ACC112 (cell line): ENCODE measurements around the gene ANAPC2.
A peak's percentile ranks its signal among the peaks of the same experiment; 100 is the strongest.

Source experiments
- H2AFZ ChIP-seq: fragments of 200-600 bp; sonication (generic); one replicate; pipeline ENCODE4 v1.6.0; 2017; ENCODE audit warnings: antibody characterized with exemption, low read length; ENCODE audit not compliant: unreplicated experiment
- H3K27ac ChIP-seq: fragments of 200-600 bp; sonication (generic); 2 replicates; pipeline ENCODE4 v1.5.1; 2014; ENCODE audit warnings: low read depth, mild to moderate bottlenecking, antibody characterized with exemption, low read length, moderate library complexity
- H3K27me3 ChIP-seq: fragments of 200-600 bp; sonication (generic); 2 replicates; pipeline ENCODE4 v1.6.1; 2014; ENCODE audit warnings: mild to moderate bottlenecking, antibody characterized with exemption, low read length, moderate library complexity, mixed read lengths; ENCODE audit not compliant: insufficient read depth
- H3K36me3 ChIP-seq: fragments of 200-600 bp; sonication (generic); 2 replicates; pipeline ENCODE4 v1.6.1; 2016; ENCODE audit warnings: mild to moderate bottlenecking, antibody characterized with exemption, low read length, moderate library complexity, mixed read lengths; ENCODE audit not compliant: insufficient read depth
- H3K4me1 ChIP-seq: fragments of 200-600 bp; sonication (generic); one replicate; pipeline ENCODE4 v1.6.1; 2016; ENCODE audit warnings: low read length, mixed read lengths; ENCODE audit not compliant: insufficient read depth, unreplicated experiment, control insufficient read depth
- H3K4me3 ChIP-seq: fragments of 200-600 bp; sonication (generic); 2 replicates; pipeline ENCODE4 v1.5.1; 2014; ENCODE audit warnings: mild to moderate bottlenecking, low read depth, low read length
- H3K79me2 ChIP-seq: fragments of 200-600 bp; sonication (generic); one replicate; pipeline ENCODE4 v1.6.0; 2016; ENCODE audit warnings: low read length; ENCODE audit not compliant: control insufficient read depth, unreplicated experiment, insufficient read depth

Gene ANAPC2

DNA sequence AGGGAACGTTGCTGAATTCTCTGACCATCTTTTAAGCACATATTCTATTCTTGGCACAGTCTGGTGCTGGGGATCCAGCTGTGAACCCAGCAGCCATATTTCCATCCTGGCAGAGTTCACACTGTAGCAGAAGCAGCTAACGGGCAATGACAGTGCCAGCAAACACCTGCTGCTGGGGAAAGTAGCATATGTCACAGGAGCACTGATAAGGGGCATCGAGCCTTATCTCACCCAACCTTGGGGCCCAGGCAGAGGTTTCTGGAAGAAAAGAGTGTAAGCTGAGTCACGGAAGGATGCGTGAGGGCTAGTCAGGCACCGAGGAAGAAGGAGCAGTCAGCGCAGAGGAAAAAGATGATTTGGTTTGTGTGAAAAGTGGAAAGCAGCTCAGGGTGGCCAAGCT, 18.2 kb upstream of the ANAPC2 start:
- Histone ChIP-seq H3K4me1 (peaks cover 12% of the 10 kb centered on the region), H3K36me3 (no peaks in the 10 kb centered on the region), H3K79me2 (peaks cover 36% of the 10 kb centered on the region), H3K27me3 (no peaks in the 10 kb centered on the region), H3K4me3 (peak overlapping the region; percentile 100), H3K27ac (no peak overlapping the region), H2AFZ (no peak overlapping the region)

DNA sequence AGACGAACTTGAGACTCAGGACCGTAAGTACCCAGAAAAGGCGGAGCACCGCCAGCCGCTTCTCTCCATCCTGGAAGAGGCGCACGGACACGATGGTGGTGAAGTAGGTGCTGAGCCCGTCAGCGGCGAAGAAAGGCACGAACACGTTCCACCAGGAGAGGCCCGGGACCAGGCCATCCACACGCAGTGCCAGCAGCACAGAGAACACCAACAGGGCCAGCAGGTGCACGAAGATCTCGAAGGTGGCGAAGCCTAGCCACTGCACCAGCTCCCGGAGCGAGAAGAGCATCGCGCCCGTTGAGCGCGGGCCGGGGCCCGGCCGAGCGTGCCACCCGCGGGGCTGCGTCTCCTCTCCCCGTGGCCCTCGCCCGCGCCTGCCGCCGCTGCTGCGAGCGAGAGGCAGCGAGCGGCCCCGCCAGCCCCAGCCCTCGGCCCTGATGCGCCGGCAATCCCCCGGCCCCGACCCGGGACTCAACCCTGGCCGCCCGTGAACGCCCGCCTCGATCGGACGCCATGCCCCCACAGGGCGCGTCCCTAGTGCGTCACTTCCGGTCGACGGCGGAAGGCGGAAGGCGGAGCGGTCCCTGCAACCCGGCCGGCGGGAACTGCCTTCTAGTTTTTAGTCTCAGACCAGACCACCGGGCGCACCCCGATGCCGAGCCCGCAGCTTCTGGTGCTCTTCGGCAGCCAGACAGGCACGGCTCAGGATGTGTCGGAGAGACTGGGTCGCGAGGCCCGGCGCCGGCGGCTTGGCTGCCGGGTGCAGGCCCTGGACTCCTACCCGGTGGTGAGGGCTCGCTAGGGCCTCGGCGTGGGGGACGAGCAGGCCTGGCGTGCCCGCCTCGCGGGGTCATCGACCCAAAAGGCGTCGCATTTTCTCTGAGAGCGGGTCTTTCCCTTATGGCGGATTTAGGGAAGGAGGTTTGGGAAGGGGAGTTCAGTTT, 17.0 kb upstream of the ANAPC2 start, which contains the start of the genes NDOR1 and TMEM203:
Gene NDOR1, plus strand, starts transcription at position 575 of the 944 bp plus-strand sequence. Its CDS starts 78 bp downstream, at position 653.
Gene TMEM203, minus strand, starts transcription at position 523 of the 944 bp plus-strand sequence. Its CDS starts 234 bp downstream, at position 289.
- Histone ChIP-seq H3K27me3 (no peaks in the 10 kb centered on the region), H3K79me2 (peaks cover 36% of the 10 kb centered on the region), H3K27ac (peak within 1 kb of the TSS; percentile 44; the same call in 1 of the 2 replicates), H2AFZ (peak within 1 kb of the TSS; percentile 76), H3K4me1 (peaks cover 17% of the 10 kb centered on the region), H3K4me3 (peak within 1 kb of the TSS; percentile 100), H3K36me3 (no peaks in the 10 kb centered on the region)

DNA sequence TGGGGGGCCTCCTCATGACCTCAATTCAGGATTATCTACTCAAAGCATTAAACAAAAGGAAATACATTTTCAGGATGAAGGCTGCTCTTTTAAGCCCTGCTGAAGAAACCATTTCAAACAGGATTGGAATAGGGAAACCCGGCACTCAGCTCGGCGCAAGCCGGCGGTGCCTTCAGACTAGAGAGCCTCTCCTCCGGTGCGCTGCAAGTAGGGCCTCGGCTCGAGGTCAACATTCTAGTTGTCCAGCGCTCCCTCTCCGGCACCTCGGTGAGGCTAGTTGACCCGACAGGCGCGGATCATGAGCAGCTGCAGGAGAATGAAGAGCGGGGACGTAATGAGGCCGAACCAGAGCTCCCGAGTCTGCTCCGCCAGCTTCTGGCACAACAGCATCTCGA, 16.4 kb upstream of the ANAPC2 start:
- peaks cover 17% of the 10 kb centered on the region for H3K4me1 ChIP-seq
- H2AFZ ChIP-seq, result no peak overlapping the region
- peaks cover 36% of the 10 kb centered on the region for H3K79me2 ChIP-seq
- peak overlapping the region; percentile 100 for H3K4me3 ChIP-seq
- no peak overlapping the region for H3K27ac ChIP-seq
- no peaks in the 10 kb centered on the region for H3K36me3 ChIP-seq
- H3K27me3 ChIP-seq, result no peaks in the 10 kb centered on the region

DNA sequence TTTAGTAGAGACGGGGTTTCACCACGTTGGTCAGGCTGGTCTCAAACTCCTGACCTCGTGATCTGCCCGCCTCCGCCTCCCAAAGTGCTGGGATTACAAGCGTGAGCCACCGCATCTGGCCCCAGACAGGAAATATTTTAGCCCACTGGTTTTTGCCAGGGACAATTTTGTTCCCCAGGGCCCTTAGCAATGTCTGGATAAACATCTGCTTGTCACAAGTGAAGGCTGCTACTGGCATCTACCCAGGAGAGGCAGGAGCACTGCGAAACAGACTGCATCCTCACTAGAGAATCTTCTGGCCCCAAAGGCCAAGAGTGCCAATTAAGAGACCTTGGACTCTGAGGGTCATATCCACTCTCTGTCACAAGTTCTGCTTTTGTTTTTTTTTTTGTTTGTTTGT, 14.6 kb upstream of the ANAPC2 start:
- Histone ChIP-seq H3K36me3 (no peaks in the 10 kb centered on the region), H2AFZ (no peak overlapping the region), H3K27ac (no peak overlapping the region), H3K4me1 (peaks cover 21% of the 10 kb centered on the region), H3K27me3 (no peaks in the 10 kb centered on the region), H3K4me3 (no peak overlapping the region), H3K79me2 (peaks cover 37% of the 10 kb centered on the region)

DNA sequence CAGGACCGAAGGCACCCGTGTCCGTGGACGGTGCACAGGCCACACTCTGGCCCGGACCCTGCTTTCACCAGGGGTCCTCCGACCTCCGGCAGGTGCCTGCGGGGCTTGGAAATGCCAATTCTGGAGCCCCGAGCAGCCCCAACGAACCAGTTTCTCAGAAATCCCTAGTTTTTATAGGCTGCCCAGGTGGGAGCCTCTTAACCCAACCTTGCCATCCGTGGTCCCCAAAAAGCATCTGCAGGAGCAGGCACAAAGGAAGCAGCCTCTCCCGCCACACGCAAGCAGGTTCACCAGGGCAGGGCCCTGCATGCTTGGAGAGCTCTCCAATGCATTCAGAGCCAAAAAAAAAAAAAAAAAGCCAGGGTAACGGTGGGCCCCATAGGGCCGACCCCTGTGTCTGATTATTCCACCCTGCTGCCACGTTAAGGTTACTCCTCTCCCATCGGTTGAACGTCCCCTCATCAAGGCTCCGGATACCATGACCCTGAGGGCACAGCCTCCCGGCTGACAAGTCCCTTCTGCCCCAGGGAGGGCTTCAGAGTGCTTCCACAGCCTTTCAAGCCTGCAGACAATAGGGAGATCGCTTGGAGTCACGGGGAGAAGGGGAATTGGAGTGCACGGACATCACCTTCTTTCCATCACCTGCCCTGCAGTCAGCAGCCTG, 13.0 kb upstream of the ANAPC2 start:
- peak overlapping the region; percentile 55 for H2AFZ ChIP-seq

DNA sequence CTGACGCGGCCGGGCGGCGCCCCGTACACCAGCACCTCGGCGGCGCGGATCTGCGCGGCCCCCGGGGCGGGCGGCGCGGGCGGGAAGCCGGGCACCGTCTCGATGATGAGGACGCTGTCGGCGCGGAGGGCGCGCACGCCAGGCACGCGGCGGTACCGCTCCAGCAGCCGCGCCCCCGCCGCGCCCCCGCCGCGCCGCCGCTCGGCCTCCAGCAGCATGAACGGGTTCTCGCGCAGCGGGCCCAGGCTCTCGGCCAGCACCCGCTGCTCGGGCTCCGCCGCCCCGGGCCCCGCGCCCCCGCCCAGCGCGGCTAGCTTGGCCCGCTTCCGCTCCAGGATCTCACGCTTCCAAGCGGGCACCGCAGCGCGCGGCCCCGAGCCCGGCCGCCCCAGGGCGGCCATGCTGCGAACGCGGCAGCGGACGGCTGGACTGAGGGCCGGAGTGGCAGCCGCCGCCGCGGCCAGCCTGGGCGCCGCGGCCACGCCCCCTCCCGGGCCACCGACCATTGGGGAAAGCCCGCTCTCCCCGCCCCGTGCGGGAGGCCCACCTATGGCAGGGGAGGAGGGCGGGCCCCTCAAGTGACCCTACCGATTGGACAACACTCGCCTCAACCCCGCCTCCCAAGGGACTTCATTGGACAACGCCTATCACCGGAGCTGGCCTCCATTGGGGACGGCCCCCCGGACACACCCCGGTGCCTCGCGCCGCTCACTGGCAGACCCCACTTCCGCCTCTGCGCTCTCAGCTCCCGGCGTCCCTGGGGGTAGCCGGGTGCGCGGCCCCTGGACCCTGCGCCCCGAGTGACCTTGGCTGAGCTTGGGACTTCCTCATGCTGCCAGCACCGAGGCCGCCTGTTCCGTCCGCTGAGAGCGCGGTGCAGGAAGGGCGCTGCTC, 12.2 kb upstream of the ANAPC2 start, which contains the start of gene TPRN:
Gene TPRN, minus strand, starts transcription at position 431 of the 894 bp plus-strand sequence. Its CDS starts 30 bp downstream, at position 401.
- H3K79me2 ChIP-seq, result peaks cover 21% of the 10 kb centered on the region
- peak within 1 kb of the TSS; percentile 65 for H2AFZ ChIP-seq
- peaks cover 21% of the 10 kb centered on the region for H3K4me1 ChIP-seq
- no peaks in the 10 kb centered on the region for H3K27me3 ChIP-seq
- H3K36me3 ChIP-seq, result no peaks in the 10 kb centered on the region
- no peak within 1 kb of the TSS for H3K27ac ChIP-seq
- peak within 1 kb of the TSS; percentile 82 for H3K4me3 ChIP-seq

More for the DNA sequence above, 13.0 kb upstream of the ANAPC2 start:
- H3K27ac ChIP-seq, result no peak overlapping the region
- H3K27me3 ChIP-seq, result no peaks in the 10 kb centered on the region
- H3K79me2 ChIP-seq, result peaks cover 26% of the 10 kb centered on the region
- H3K4me1 ChIP-seq, result peaks cover 21% of the 10 kb centered on the region
- no peaks in the 10 kb centered on the region for H3K36me3 ChIP-seq
- H3K4me3 ChIP-seq, result peak overlapping the region; percentile 82

DNA sequence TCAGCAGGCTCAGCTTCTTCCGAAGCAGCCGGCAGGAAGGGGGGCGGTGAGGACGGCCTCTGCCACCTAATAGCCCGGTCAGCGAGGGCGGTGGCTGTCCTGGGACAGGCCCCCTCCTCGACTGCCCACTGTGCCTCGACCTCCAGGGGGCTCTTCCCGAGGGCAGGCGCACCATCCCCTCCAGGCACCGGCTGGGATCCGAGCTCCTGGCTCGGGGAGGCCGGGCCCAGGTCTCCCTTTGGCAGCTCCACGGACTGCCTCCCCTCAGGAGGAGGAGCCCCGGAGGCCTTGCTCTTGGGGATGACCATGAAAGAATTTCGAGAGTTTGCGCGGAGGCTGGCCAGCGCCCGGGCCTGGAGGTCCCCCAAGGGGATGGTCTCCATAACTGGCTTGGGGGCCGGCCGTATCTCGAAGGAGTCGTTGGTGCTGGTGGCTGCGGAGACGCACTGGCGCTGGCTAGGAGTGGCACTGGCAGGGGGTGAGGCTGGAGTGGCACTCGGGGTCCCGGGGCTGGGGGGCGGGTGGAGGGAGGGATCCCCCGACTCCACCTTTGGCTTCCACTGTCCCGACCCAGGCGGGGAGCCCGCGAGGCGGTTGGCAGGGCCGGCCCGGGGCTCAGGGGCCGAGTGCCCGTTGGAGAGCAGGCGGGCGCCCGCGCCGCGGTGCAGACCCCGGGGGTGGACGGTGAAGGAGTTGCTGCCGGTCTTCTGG, 11.2 kb upstream of the ANAPC2 start:
- H3K4me3 ChIP-seq, result peak overlapping the region; percentile 77
- no peaks in the 10 kb centered on the region for H3K27me3 ChIP-seq
- H3K27ac ChIP-seq, result no peak overlapping the region
- no peaks in the 10 kb centered on the region for H3K36me3 ChIP-seq
- H3K4me1 ChIP-seq, result peaks cover 18% of the 10 kb centered on the region
- H3K79me2 ChIP-seq, result peaks cover 14% of the 10 kb centered on the region
- H2AFZ ChIP-seq, result no peak overlapping the region

DNA sequence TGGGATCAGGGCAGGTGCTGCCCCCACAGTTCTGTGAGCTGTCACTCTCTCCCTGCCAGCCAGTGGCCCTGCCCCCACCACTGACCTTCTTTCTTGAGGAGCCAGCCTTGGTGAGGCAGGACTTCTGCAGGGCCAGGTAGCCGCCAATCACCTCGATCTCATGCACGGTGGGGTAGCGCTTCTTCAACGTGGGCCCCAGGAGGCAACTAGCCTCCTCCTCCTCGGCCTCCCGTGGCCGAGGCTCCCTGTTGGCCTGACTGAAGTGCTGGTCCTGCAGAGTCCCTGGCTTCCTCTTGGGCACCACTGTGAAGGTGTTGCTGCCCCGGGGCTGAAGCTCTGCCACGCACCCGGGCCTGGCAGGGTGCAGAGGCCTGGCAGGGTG, 10.5 kb upstream of the ANAPC2 start:
- no peaks in the 10 kb centered on the region for H3K36me3 ChIP-seq
- no peak overlapping the region for H2AFZ ChIP-seq
- H3K4me1 ChIP-seq, result peaks cover 12% of the 10 kb centered on the region
- no peak overlapping the region for H3K27ac ChIP-seq
- peaks cover 8% of the 10 kb centered on the region for H3K79me2 ChIP-seq
- H3K27me3 ChIP-seq, result no peaks in the 10 kb centered on the region
- H3K4me3 ChIP-seq, result peak overlapping the region; percentile 77

DNA sequence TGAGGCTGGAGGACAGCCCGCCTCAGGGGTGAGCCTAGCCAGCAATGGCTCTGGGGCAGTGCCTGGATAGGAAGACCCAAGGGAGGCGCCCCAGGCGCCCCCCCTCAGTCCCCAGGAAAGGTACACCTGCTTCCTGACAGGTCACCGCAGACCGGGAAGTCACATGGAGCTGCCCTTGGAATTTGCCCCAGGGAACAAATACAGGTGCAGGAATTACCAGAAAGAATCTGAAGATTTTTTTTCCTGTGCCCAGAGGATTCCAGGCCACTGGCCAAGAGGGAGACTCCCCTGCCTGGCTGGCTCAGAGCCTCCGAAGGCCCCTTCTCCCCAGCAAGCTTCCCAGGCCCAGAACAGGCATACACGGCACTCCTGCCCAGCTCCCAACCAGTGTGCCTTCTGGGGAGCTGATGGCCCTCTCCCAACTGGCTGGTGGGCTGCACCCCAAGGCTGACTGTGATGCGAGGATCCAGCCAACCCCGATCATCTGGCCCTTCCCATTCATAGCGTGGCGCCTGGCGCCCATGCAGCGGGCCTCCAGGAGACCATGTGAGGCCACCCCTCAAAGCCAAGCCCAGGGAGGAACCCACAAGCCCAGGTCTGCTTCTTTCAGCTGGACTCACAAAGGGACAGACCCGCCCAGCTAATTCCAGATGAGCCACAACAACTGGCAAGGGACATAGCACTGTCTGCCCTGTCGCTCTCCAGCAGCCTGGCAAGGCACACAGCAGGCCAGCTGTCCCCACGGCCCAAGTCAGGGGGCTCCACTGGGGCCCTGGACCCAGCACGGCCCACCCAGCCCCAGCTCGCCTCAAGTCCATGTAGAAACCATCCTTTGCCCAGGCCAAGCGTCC, 9.9 kb upstream of the ANAPC2 start:
- Histone ChIP-seq H2AFZ (no peak overlapping the region), H3K79me2 (peaks cover 7% of the 10 kb centered on the region), H3K4me1 (peaks cover 10% of the 10 kb centered on the region), H3K27ac (no peak overlapping the region), H3K4me3 (peak overlapping the region; percentile 77), H3K27me3 (no peaks in the 10 kb centered on the region), H3K36me3 (no peaks in the 10 kb centered on the region)
